GM12865 (cell line): ENCODE measurements around the gene RNF39.

Source experiments
- DNase-seq: peaks from one replicate; pipeline ENCODE4 v3.0.0; 2010; ENCODE audit warnings: low read depth
- H3K4me3 ChIP-seq: 2 replicates; pipeline ENCODE4 v1.5.1; 2011; ENCODE audit warnings: mild to moderate bottlenecking, low read depth, low read length, control low read depth
- CTCF ChIP-seq: IDR thresholded peaks from 2 replicates; pipeline ENCODE4 v1.5.1; 2011; ENCODE audit warnings: low read length, control low read depth, low read depth, inconsistent platforms; ENCODE audit not compliant: insufficient read depth; ENCODE audit errors: missing control alignments

RNF39 gene

GRCh38 chr6:30060606-30061091, 14.9 kb downstream of the RNF39 start:
- peak; percentile 26 for DNase-seq
- TF ChIP-seq CTCF, result no peak
- H3K4me3 ChIP-seq, result peak overlapping the region; percentile 70

GRCh38 chr6:30055513-30055912, 20.1 kb downstream of the RNF39 start:
- H3K4me3 ChIP-seq, result no peak overlapping the region
- DNase-seq, result no peak
- TF ChIP-seq CTCF, result no peak

GRCh38 chr6:30053682-30054081, 21.9 kb downstream of the RNF39 start:
- H3K4me3 ChIP-seq, result no peak overlapping the region
- no peak for TF ChIP-seq CTCF
- no peak for DNase-seq

GRCh38 chr6:30047220-30047619, 28.3 kb downstream of the RNF39 start:
- no peak for TF ChIP-seq CTCF
- DNase-seq, result no peak
- no peak overlapping the region for H3K4me3 ChIP-seq

- H3K4me3 ChIP-seq, result no peak overlapping the region
- no peak for DNase-seq
- no peak for TF ChIP-seq CTCF
Measured at GRCh38 chr6:30044630-30045029, 30.9 kb downstream of the RNF39 start.

GRCh38 chr6:30043744-30044143, 31.8 kb downstream of the RNF39 start:
- TF ChIP-seq CTCF, result no peak
- H3K4me3 ChIP-seq, result no peak overlapping the region
- DNase-seq, result no peak

GRCh38 chr6:30042914-30043313, 32.7 kb downstream of the RNF39 start:
- no peak for TF ChIP-seq CTCF
- DNase-seq, result peak; percentile 28
- H3K4me3 ChIP-seq, result no peak overlapping the region
